22Rv1 (cell line): ENCODE results near the gene SIAH3.

Experiments
- H3K27ac ChIP-seq: fragments of 450-650 bp; 2 replicates; pipeline ENCODE4 v1.5.1; 2017
- ZFX ChIP-seq: fragments of 450-650 bp; IDR thresholded peaks from 2 replicates; pipeline ENCODE4 v1.6.1; 2017; ENCODE audit warnings: antibody characterized with exemption, borderline replicate concordance
- TF ChIP-seq, protein P1 (sequence below): fragments of 450-650 bp; IDR thresholded peaks from 2 replicates; pipeline ENCODE4 v1.5.1; 2017; ENCODE audit warnings: mild to moderate bottlenecking

The SIAH3 gene

DNA sequence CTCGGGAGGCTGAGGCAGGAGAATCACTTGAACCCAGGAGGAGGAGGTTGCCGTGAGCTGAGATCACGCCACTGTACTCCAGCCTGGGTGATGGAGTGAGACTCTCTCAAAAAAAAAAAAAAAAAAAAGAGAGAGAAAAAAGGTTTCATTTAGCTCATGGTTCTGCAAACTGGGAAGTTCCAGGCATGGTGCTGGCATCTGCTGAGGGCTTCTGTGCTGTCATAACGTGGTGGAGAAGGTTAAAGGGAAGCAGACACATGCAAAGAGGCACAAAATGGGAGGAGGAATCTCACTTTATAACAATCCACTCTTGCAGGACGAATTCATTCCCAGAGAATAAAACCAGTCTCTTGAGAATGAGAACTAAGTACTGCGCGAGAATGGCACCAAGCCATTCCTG, 34.9 kb upstream of the SIAH3 start:
- TF ChIP-seq, protein P1, sequence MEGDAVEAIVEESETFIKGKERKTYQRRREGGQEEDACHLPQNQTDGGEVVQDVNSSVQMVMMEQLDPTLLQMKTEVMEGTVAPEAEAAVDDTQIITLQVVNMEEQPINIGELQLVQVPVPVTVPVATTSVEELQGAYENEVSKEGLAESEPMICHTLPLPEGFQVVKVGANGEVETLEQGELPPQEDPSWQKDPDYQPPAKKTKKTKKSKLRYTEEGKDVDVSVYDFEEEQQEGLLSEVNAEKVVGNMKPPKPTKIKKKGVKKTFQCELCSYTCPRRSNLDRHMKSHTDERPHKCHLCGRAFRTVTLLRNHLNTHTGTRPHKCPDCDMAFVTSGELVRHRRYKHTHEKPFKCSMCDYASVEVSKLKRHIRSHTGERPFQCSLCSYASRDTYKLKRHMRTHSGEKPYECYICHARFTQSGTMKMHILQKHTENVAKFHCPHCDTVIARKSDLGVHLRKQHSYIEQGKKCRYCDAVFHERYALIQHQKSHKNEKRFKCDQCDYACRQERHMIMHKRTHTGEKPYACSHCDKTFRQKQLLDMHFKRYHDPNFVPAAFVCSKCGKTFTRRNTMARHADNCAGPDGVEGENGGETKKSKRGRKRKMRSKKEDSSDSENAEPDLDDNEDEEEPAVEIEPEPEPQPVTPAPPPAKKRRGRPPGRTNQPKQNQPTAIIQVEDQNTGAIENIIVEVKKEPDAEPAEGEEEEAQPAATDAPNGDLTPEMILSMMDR = no peak
- TF ChIP-seq ZFX = no peak
- H3K27ac ChIP-seq = no peak overlapping the region

- no peak overlapping the region for H3K27ac ChIP-seq
- TF ChIP-seq, protein P1 = no peak
- TF ChIP-seq ZFX = no peak
These were observed 33.6 kb upstream of the SIAH3 start for GRCh38 chr13:45885194-45885593.

GRCh38 chr13:45882626-45883025, 31.1 kb upstream of the SIAH3 start:
- TF ChIP-seq, protein P1 = no peak
- TF ChIP-seq ZFX = no peak
- no peak overlapping the region for H3K27ac ChIP-seq

DNA sequence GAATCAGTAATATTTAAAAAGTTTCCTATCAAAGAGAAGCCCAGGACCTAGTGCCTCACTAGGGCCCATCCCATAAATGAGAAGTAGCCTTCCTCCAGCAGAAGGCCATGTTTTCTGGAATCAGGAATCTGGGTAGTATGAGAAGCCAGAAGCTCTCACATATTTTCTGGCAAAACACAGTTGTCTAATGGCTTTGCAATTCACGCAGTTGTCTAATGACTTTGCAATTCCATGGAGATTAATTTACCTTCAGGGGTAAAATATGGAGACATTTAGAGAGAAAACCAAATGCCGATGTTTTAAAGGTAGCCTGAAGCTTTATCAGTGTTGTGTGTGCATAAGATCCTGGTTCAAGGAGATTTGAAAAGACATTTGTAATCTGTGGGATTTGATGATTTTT, 29.8 kb upstream of the SIAH3 start:
- TF ChIP-seq ZFX = no peak
- TF ChIP-seq, protein P1 = no peak
- no peak overlapping the region for H3K27ac ChIP-seq

DNA sequence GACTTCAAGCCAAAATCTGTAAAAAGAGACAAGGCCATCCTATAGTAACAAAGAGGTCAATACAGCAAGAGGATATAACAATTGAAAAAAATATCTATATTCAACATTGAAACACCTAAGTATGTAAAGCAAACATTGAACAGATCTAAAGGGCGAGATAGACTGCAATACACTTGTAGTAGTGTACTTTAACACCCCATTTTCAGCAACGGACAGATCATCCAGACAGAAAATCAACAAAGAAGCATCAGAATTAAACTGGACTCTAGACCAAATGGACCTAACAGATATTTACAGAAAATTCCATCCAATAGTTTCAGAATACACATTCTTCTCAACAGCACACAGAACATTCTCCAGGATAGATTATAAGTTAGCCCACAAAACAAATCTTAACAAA, 28.7 kb upstream of the SIAH3 start:
- H3K27ac ChIP-seq = no peak overlapping the region
- TF ChIP-seq, protein P1 = no peak
- TF ChIP-seq ZFX = no peak

DNA sequence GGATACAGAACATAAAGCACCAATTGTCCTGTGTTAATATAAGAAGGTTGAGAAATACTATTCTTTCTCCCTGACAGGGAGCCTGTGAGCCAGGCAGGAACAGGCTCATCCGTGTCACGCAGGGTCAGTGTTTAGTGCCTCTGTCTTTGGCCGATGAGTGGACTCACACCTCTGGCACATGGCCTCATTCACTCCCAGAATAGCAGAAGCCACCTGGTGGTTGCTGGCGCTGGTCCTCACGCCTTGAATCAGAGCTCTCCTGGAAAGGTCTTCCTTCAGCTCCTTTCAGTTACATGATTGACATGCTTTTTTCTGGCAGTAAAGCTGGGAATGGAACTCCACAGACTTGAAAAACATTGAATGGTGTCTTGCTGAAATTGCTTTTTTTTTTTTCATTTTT, 28.1 kb upstream of the SIAH3 start:
- TF ChIP-seq ZFX = no peak
- TF ChIP-seq, protein P1 = peak; percentile 42
- H3K27ac ChIP-seq = no peak overlapping the region

GRCh38 chr13:45878966-45879365, 27.4 kb upstream of the SIAH3 start:
- TF ChIP-seq, protein P1 = no peak
- TF ChIP-seq ZFX = no peak

GRCh38 chr13:45876781-45877180, 25.2 kb upstream of the SIAH3 start:
- TF ChIP-seq, protein P1 = no peak
- TF ChIP-seq ZFX = no peak

More at GRCh38 chr13:45878966-45879365, 27.4 kb upstream of the SIAH3 start:
- no peak overlapping the region for H3K27ac ChIP-seq

More at GRCh38 chr13:45876781-45877180, 25.2 kb upstream of the SIAH3 start:
- H3K27ac ChIP-seq = no peak overlapping the region
